ENCODE data around the gene EML1. TPM values are rescaled to one million over a fixed set of nuclear protein-coding genes. Genes with fewer than 3 reads are reported as not detected.

The EML1 gene
- polyA plus RNA-seq, 3 donors: 34.2 to 37.2 (median 34.6) TPM

DNA sequence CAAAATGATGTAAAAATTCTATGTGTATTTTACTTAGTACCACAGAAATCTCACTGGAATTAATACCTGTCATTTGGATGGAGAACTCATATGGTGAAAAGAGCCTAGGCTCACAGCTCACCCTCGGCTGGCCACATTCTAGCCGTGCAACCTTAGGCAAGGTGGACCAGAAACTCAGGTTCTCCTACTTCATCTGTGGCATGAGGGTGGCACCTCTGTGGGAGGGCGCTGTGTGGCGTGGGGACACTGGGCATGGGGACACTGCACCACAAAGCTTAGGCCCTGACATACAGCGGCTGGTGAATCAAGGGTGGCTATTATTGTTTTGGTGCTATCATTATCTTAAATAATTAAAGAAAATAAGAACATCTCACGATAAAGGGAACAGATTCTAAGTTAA lies 47.1 kb downstream of the EML1 start:
- DNase-seq (ENCODE audit: extremely low read depth in 1 of 11, low read depth in 9 of 11, low spot score in 4 of 11): no peak

DNA sequence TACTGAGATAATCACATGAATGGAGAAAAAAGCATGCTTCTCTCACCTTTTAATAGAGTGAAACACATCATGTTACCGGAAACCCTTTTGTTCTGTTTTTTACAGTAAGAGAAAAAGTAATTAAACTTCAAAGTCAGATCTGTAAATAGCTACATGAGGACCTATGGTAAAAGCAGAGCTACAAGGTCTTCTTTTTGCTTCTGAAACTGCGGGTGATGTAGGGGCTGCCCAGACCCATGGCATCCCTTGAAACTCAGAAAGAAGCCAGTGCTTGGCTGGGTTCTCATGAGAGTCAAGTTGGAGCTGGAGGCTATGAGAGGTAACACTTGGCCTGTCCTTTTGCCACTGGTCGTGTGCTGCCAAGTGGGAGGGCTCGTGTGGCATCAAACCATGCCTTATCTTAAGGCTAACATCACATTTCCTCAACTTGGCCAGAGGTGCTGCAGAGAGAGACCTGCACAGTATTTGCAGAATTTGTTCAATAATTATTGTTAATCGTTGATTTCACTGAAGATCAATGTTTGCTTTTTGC lies 47.6 kb downstream of the EML1 start:
- DNase-seq (ENCODE audit: extremely low read depth in 1 of 11, low read depth in 9 of 11, low spot score in 4 of 11): no peak

DNA sequence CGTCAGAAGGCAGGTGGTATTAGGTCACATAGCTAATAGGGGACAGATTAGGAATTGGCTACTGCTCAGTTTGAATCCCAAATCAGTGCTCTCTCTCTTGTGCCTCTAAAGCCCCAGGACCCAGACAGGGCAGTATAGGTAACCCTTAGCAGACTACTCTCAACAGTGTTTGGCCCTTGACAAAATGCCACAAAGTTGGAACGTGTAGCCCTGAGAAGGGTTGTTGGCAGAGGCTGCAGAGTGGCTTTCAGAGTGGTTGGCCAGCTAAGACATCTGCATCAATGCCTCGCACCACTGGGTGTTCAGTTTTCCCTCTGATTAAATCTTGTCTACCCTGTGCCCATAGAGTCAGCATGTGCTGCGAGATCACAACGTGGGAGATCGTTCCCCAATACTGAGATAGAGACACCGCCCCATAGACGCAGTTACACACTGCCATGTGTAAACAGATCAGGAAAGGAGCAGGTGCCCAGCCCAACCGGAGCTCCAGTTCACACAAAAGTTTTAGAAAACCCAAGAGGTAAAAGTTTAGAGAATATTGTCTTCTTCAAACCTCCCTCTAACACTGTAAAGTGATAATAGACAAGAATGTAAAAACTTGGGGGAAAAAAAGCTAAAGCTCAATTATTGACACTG lies 48.3 kb downstream of the EML1 start:
- no peak for DNase-seq (ENCODE audit: extremely low read depth in 1 of 11, low read depth in 9 of 11, low spot score in 4 of 11)

DNA sequence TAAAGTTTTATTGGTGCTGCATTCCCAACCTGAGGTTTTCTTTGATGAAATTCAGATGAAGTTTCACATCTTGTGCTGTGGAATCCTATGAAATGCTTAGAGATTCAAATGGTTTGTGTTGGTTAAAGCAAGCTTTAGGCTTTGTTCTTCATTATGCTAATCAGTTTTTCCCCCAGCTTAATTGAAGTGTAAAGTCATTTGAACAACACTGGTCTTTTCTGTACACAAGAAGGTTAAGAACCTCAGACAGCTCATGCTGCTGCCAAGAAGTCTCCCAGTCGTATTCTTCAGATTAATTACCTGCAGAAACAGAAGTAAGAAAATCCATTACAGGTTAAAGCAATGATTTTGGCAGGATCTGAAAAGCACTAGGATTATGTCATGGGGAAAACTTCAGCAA lies 48.9 kb downstream of the EML1 start:
- no peak for DNase-seq (ENCODE audit: extremely low read depth in 1 of 11, low read depth in 9 of 11, low spot score in 4 of 11)

DNA sequence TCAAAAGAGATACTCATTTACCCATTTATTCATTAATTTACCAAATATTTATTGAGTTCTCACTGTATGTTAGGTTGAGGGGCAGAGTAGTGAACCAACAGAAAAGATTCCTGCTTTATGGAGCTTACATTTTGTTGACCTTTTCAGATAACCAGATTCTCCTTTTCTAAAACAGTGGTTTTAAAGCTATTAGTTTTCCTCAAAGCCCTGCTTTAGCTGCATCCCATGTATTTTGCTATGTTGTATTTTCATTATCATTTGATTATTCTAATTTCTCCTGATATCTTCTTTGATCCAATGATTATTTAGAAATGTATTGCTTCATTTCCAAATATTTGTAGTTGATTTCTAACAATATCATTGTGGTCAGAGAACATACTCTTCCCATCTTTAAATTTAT lies 53.6 kb downstream of the EML1 start:
- DNase-seq (ENCODE audit: extremely low read depth in 1 of 11, low read depth in 9 of 11, low spot score in 4 of 11): no peak

DNA sequence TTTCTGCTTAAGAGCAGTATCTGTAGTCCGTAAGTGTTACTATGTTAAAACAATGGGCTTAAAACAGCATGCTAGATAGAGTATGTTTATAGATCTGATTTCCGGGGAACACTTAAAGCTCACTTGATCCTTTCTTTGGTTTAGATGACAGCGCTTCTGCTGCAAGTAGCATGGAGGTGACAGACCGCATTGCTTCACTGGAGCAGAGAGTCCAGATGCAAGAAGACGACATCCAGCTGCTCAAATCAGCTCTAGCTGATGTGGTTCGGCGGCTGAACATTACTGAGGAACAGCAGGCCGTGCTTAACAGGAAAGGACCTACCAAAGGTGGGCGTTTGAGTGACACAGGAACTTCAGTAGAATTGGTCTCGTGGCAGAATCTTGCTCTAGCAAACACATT lies 57.5 kb downstream of the EML1 start:
- DNase-seq (ENCODE audit: extremely low read depth in 1 of 11, low read depth in 9 of 11, low spot score in 4 of 11): peak in 8 of 11 donors; percentile 32 to 60 (median 41)

DNA sequence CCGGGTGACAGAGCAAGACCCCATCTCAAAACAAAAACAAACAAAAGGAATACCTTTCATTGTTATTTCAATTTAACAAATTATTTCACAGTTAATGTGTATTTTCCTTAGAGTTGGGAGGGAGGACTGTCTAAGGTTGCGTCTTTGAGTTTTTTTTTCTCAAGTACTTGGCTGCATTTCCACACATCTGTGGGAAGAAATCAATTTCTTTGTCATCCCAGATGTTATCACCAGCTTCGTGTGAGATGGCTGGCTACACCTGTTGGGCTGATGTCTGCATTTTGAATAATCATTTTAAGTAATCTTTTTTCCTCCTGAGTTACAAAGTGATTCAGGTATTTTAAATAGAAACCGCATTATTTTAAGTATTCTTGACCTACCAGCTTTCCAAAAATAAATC lies 59.4 kb downstream of the EML1 start:
- no peak for DNase-seq (ENCODE audit: extremely low read depth in 1 of 11, low read depth in 9 of 11, low spot score in 4 of 11)

DNA sequence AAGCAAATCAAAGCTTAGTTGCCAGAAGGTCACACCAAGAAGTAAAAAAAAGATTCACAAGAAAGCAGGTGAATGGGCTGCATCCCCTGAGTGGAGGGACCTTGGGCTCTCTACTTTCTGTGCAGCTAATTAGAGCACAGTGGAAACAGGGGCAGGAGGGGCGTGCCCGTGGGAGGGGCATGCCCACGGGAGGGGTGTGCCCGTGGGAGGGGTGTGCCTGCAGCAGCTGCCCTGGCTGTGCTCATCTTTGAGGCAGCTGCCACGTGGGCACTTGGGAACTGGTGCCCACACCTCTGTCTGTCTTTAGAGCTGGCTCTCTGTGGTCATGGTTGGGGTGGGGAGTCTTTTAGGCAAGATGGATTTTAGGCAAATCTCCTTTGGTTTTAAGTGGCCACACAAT lies 60.0 kb downstream of the EML1 start:
- DNase-seq (ENCODE audit: extremely low read depth in 1 of 11, low read depth in 9 of 11, low spot score in 4 of 11): no peak

DNA sequence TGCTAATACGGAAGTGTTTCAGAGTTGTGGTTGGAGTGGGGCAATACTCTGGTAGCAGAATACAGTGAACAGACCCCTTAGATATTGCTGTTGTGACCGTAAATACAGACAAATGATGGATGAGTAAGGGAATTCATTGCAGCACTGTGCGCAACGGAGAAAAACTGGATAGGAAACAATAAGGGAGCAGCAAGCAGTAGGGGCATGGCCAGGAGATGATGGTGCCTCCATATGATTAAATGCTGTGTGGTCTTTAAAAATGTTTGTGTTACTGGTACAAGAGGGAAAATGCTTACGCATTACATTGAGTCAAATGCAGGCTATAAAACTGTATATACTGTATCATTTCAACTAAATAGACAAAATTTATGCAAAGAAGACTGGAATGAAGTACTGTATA lies 61.6 kb downstream of the EML1 start:
- DNase-seq (ENCODE audit: extremely low read depth in 1 of 11, low read depth in 9 of 11, low spot score in 4 of 11): no peak

DNA sequence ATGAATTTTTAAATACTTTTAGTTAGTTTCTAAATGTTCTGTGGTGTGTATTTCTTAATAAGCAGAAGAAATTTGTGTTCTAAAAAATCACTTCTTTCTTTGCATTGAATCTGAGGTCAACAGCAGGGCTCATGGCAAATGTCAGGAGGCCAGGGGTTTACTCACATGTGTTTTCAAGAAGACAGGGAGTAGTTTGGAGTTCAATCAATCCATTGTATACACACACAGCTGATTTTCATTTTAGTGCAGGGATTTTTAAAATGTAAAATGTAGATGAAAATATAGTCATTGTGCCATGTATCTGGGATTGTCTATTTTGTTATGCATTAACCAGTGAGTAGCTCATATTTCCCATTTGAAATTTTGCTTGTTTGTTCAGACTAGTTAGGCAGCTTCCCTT lies 62.1 kb downstream of the EML1 start:
- DNase-seq (ENCODE audit: extremely low read depth in 1 of 11, low read depth in 9 of 11, low spot score in 4 of 11): no peak

DNA sequence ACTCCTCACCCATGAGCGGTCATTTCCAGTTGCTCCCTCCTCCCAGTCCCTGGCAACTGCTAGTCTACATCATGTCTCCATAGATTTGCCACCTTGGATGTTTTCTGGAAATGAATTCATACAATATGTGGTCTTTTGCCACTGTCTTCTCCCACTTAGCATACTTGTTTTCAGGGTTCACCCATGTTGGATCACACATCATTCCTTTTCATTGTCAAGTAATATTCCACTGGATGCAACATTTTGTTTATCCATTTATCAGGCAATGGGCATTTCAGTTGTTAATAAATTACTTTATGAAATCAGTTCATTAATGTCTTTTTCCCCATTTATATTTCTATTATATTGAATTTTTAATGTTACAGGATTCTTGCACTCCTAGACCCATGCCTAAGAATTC lies 64.3 kb downstream of the EML1 start:
- no peak for DNase-seq (ENCODE audit: extremely low read depth in 1 of 11, low read depth in 9 of 11, low spot score in 4 of 11)

DNA sequence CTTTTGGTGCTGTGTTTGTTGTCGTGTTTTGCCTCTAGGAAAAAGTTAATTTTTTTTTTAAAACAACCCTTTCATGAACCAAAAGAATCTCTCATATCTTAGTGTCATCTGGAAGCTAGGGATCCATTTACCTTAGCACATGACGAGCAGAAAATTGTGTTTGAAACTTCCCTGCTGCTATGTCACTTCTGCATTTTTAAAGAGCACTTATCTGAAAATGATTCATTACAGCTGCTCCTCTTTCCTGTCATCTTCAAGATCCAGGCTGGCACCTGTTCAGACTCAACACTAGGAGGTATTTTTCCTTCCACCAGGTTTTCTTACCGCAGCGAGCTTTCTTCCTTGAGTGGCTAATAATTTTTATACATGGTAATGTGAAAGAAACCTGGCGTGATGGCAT lies 67.0 kb downstream of the EML1 start:
- DNase-seq (ENCODE audit: extremely low read depth in 1 of 11, low read depth in 9 of 11, low spot score in 4 of 11): no peak

DNA sequence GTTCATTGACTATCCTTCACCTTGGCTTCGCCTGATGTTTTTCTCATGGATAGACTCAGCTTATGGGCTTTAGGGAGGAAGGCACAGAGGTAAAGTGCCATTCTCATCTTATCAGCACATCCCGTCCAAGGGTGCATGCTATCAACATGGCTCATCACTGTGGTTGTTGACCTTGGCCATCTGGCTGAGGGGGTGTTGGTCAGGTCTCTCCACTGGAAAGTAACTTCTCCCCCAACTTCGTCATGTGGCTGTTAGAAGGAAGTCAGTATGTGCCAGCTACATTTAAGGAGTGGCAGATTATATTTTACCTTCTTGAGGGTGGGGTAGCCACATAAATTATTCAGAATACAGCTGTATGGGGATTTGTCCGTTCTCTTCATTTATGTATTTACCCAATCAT lies 68.9 kb downstream of the EML1 start:
- DNase-seq (ENCODE audit: extremely low read depth in 1 of 11, low read depth in 9 of 11, low spot score in 4 of 11): no peak

DNA sequence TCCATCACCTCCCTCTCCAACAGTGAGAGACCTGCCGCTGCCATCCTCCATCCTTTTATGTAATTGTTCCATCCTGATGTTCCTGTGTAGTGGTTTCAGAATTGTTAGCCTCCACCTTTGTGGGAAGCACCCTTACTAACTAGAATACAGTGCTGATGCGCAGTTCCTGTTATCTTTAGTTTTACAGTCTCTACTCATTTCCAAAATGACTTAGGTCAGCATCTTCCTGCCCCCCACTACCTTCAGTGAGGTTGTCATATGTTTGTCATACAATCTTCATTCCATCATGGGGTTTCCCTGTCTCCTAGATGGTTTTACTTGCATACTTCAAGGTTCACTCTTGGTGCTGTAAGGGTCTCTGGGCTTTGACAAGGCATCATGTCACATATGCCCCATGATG lies 69.8 kb downstream of the EML1 start:
- DNase-seq (ENCODE audit: extremely low read depth in 1 of 11, low read depth in 9 of 11, low spot score in 4 of 11): no peak

DNA sequence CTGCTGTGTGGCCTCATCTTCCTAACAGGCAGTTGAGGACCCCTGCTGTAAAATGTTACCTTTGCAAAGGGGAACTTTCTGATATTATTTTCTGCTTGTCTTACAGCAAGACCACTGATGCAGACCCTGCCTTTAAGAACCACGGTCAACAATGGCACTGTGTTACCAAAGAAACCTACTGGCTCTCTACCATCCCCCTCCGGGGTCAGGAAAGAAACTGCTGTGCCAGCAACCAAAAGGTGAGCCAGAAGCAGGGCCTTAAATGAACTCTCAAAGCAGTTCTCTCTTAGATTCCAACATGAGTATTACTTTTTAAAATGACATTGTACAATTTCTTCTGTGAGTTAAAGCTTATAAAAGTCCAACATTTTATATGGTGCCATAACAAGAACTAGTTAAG lies 72.2 kb downstream of the EML1 start:
- DNase-seq (ENCODE audit: extremely low read depth in 1 of 11, low read depth in 9 of 11, low spot score in 4 of 11): no peak

DNA sequence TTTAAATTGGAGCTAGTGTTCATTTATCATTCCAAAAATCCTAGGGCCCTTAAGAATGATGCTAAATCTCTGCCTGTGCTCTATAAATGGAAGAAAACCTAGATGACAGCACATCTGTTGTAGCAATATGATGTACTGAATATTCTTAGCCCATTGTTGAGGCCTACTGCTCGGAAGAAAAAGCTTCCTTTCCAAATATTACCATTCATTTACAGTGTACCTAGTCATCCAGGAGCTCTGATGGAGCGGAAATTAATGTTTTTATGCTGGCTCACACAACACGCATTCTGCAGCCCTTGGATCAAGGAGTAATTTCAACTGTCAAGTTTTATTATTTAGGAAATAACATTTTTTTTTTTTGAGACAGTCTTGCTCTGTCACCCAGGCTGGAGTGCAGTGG lies 77.4 kb downstream of the EML1 start:
- DNase-seq (ENCODE audit: extremely low read depth in 1 of 11, low read depth in 9 of 11, low spot score in 4 of 11): no peak

DNA sequence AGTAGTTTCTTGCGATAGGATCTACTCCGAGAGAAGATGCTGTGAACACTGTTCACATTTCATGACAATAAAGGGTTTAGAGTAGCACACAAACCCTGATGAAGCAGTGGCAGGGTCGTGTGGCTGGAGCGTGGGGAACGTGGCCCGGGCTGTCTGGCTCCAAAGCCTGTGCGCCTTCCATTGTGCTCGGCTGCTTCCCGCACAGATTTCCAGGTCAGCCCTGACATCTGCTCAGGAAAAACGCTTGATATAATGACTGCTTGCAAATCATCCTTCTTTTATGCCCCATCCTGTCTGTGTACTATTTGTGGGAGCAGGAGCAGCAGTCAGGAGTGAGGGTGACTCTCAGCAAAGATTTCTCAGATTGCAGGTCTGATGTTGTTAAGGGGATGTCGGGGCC lies 78.6 kb downstream of the EML1 start:
- no peak for DNase-seq (ENCODE audit: extremely low read depth in 1 of 11, low read depth in 9 of 11, low spot score in 4 of 11)

DNA sequence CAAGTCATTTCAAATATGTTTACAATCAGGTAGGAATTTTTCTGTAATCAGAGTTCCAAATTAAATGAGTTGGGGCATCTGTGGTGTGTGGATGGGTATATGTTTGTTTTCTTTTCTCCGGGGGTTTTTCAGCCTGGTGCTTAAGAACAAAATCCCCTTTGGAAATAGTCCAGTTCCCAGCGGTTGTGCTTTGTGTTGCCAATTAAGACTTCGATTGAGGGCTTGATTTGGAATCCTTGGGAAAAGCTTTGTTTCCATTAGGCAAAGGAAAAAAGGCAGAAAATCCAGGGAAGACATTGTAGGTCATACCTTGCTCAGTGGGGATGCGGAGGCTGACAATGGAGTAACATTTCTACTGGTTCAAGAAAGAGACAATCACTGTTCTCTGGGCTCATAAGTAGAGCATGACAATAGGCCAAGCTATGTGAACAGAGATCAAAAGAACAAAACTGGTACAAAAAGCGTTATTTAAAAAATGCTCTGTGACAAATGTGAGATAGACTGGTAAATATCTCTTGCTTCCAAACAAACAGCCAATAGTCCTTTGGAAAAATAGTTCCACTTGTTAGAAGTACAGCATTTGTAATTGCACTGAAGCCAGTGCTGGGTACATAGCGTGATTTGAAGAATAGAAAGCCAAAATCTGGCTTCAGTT lies 79.7 kb downstream of the EML1 start:
- DNase-seq (ENCODE audit: extremely low read depth in 1 of 11, low read depth in 9 of 11, low spot score in 4 of 11): no peak

DNA sequence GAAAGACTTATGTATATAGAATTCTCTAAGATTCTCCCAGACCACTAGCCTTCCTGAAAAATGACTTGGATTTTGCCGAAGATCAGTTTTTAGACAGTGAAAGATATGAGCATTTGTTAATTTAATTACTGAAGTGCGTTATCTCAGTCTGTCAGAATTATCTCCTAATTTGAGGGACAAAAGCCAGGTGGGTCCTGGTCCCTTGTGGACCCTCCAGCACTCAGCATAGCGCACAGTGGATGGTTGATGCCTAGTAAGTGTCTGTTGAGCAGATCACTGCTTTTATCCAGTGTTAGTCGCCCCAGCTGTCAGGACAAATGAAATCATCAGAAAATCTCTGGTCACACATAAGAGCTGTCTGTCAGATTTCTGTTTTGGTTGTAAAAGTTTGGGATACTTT lies 80.4 kb downstream of the EML1 start:
- no peak for DNase-seq (ENCODE audit: extremely low read depth in 1 of 11, low read depth in 9 of 11, low spot score in 4 of 11)

DNA sequence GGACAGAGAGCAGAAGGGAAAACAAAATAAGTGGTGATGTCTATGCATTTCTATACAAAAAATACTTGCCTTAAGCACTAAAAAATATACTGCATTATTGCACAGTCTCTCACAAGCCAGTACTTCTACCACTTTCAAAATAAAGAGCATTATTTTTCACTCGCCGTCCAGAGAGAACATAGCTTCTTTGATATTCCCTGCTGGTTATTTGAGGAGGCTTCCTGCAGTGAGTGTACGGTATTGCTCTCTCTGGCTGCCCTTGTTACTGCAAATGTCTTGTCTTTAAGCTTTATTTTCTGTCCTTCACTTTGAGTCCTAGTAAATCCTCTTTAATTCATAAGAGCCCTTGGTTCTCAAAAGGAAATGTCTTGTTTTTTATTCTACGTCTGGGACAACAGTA lies 81.1 kb downstream of the EML1 start:
- DNase-seq (ENCODE audit: extremely low read depth in 1 of 11, low read depth in 9 of 11, low spot score in 4 of 11): no peak

DNA sequence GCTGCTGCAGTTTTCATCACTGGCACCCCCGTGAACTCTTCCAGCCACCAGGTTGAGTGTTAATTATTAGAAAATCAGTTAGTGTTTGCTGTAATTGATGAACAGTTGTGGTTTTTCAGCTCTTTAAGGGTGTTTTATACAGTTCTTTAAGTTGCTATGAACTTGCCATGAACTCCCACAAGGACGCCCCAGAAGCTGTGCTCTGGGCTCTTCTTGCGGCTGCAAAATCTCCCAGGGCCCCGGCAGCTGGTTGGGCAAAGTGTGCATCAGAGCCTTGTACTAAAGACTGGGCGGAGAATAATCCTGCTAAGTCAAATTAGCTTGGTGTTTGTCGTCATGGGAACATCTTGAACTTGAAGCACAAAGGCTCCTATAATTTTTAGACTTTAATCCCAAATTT lies 82.2 kb downstream of the EML1 start:
- DNase-seq (ENCODE audit: extremely low read depth in 1 of 11, low read depth in 9 of 11, low spot score in 4 of 11): peak in 2 of 11 donors; percentile 29 to 30
